Measurements from ENCODE around the gene EBF4. TPM values are rescaled to one million over a fixed set of nuclear protein-coding genes. Genes with fewer than 3 reads are reported as not detected.

The EBF4 gene
- total RNA-seq, 1 experiment from 2014 or later, result 11.4 TPM

- H3K36me3 ChIP-seq (ENCODE audit: control insufficient read depth in 1 of 2, insufficient read depth in 2 of 2, low read length in 2 of 2), result no peaks in the 10 kb centered on the region
- intact Hi-C loops (cut with micrococcal nuclease), result no loop called here
- H3K4me3 ChIP-seq (replicated peaks in 1 of 2; ENCODE audit: low read depth in 1 of 2, low read length in 2 of 2), result no peak overlapping the region; a peak in 1 of 4 replicates
- POLR2A ChIA-PET, result no interaction called here
- H3K9me2 ChIP-seq (ENCODE audit: insufficient read depth), result no peaks in the 10 kb centered on the region
- BruUV-seq (replicated peaks), result no TSS peak
- H3K27me3 ChIP-seq (ENCODE audit: insufficient read depth, low read length), result no peaks in the 10 kb centered on the region
- no peak for TF ChIP-seq POLR2AphosphoS5 (IDR thresholded peaks at IDR 0.05; ENCODE audit: low read depth, low read length)
- TF ChIP-seq, protein P1, sequence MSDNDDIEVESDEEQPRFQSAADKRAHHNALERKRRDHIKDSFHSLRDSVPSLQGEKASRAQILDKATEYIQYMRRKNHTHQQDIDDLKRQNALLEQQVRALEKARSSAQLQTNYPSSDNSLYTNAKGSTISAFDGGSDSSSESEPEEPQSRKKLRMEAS (IDR thresholded peaks at IDR 0.05), result no peak
- no peak for TF ChIP-seq ZBTB33 (IDR thresholded peaks at IDR 0.05; ENCODE audit: extremely low read depth, insufficient replicate concordance, low read length)
- TF ChIP-seq TCF7L2 (IDR thresholded peaks at IDR 0.05; ENCODE audit: borderline replicate concordance, extremely low read depth, insufficient read depth, insufficient read length), result no peak
- TF ChIP-seq ZNF274 (IDR thresholded peaks at IDR 0.05; ENCODE audit: low read depth, low read length), result no peak
- TF ChIP-seq EZH2phosphoT487 (IDR thresholded peaks at IDR 0.05; ENCODE audit: borderline replicate concordance), result no peak
- TF ChIP-seq ZFX (IDR thresholded peaks at IDR 0.05), result no peak
- no peak for TF ChIP-seq SP1 (IDR thresholded peaks at IDR 0.05; ENCODE audit: low read depth)
- no peak for TF ChIP-seq EGR1 (IDR thresholded peaks at IDR 0.05; ENCODE audit: low read depth)
- TF ChIP-seq ELF1 (IDR thresholded peaks at IDR 0.05; ENCODE audit: borderline replicate concordance, low read depth), result no peak
- no peak for TF ChIP-seq SRF (IDR thresholded peaks at IDR 0.05; ENCODE audit: low read depth)
- no peak for TF ChIP-seq YY1 (IDR thresholded peaks at IDR 0.05; ENCODE audit: extremely low read depth, insufficient replicate concordance, low read depth, low read length)
- TF ChIP-seq POLR2A (IDR thresholded peaks at IDR 0.05; ENCODE audit: borderline replicate concordance, extremely low read depth, insufficient read depth, insufficient read length), result no peak
- RAD21 ChIA-PET (ENCODE audit: low non-redundant PET in 1 of 2, low total read pairs in 2 of 2, uncharacterized antibody in 2 of 2, unreplicated experiment in 2 of 2), result no interaction called here
- no peak overlapping the region for H3K9ac ChIP-seq (ENCODE audit: low read length)
- H3K4me2 ChIP-seq (ENCODE audit: low read length), result no peak overlapping the region; the same call in 1 of the 2 replicates
- H3K4me1 ChIP-seq (ENCODE audit: control insufficient read depth in 1 of 2, insufficient read depth in 2 of 2, low read length in 2 of 2), result peaks cover 6 to 18% of the 10 kb centered on the region in 2 experiments; a peak in 3 of 4 replicates
- ATAC-seq (peak; percentile 37), DNase-seq (ENCODE audit: low read depth, low spot score) (no peak)
- no peaks in the 10 kb centered on the region for H4K20me1 ChIP-seq (ENCODE audit: insufficient read depth)
- CTCF ChIA-PET, result no interaction called here
- H3K27ac ChIP-seq (ENCODE audit: low read depth, low read length), result no peak overlapping the region
- no peaks in the 10 kb centered on the region for H3K79me2 ChIP-seq (ENCODE audit: insufficient read depth, low read length)
- H3K9me3 ChIP-seq (ENCODE audit: control insufficient read depth in 1 of 2, insufficient read depth in 1 of 2, low read depth in 1 of 2, low read length in 2 of 2), result no peaks in the 10 kb centered on the region
- no peak overlapping the region for H2AFZ ChIP-seq (ENCODE audit: low read depth, low read length, poor library complexity, severe bottlenecking)
These were observed 306 bp downstream of the EBF4 start for GRCh38 chr20:2692886-2693285.
